HG02840 (cell line): ENCODE data around the gene CDH4.

Experiments used
- ATAC-seq: cut with Tn5 transposase; IDR thresholded peaks from one replicate; pipeline ENCODE4 v1.9.1; 2021; ENCODE audit warnings: mild to moderate bottlenecking, moderate library complexity, moderate number of reproducible peaks; ENCODE audit not compliant: unreplicated experiment, low FRiP score

CDH4 gene

GRCh38 chr20:61605283-61605682, 353.2 kb downstream of the CDH4 start:
- ATAC-seq: no peak

DNA sequence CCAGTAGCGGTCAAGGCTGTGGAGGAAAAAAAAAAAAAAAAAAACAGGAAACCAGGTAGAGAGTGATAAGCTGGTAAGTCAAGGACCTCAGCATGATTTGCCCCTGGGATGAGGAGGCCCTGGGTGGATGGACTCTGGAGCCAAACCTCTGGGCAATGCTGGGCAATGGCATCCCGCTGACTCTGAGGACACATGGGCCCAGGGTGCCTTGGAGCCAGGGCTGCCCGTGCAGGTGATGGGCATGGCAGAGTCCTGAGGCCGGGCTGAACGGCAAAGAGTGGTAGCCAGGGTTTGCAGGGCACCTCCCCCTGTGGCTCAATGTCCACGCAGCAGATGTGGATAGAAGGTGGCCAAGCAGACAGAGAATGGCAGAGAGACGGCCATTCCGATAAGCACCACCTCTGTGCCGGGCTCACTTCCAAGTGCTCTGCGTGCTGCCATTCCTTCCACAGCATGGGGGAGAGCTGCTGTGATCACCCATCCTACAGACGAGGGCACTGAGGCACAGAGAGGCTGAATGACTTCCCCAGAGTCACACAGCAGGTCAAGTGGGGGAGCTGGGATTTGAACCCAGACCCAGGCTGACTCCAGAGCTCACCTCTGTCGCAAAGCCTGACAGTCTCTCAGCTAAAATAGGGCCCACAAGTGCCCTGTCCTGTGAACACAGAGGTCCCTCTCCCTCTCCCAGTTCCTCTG, 353.9 kb downstream of the CDH4 start:
- no peak for ATAC-seq

DNA sequence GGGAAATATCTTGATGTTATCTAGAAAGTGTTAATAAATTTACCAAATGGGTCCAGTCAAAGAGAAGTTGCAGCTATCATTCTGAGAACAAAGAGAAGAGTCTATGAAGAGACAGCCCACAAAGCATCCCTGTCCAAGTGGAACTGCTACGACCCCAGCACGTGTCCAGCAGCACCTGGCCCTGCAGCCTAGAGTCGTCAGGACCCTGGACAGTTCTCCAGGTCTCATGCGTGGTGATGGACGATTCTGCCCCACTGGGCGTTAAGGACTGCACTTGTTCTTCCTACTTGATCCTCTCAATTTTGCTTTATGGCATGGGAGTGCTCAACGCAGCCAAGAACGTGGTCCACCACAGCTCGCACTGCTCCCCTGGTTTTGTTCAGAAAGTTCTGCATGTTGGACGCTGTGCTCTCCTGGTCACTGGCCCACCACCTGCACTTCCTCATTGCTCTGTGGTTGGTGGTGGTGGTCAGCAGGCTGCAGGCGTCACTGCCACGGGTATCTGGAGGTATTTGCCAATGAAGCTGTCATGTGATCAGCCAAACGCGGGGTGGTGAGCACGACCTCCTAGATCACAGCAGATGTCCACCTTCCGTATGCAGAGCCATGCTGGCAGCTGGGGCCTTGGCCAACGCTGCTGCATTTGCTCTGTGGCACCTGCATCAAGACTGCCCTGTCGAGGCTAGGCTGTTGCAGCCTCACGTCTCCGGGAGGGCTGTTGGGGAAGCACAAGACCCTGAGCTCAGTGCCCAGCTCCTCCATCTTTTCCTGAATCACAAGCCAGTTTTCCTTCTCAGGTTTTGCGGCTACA, 356.4 kb downstream of the CDH4 start:
- no peak for ATAC-seq

DNA sequence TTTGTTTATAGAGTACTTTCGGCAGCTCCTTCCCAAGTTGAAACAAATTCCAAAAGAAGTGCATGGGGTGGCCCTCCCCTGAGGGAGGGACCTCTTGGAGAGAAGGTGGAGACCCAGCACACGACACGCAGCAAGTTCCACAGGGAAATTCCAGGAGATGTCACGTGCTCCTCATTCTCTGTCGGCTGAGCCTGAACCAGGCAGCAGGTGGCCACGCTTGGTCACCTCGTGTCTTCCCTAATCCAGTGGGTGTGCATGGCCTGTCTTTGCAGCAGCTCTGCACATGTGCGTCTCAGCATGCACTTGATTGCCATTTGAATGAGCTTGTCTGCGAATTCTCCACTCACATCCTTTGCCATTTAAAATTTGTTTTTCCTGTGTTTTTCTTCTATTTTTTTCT, 357.4 kb downstream of the CDH4 start:
- ATAC-seq: no peak

GRCh38 chr20:61611401-61612180, 359.5 kb downstream of the CDH4 start:
- no peak for ATAC-seq

DNA sequence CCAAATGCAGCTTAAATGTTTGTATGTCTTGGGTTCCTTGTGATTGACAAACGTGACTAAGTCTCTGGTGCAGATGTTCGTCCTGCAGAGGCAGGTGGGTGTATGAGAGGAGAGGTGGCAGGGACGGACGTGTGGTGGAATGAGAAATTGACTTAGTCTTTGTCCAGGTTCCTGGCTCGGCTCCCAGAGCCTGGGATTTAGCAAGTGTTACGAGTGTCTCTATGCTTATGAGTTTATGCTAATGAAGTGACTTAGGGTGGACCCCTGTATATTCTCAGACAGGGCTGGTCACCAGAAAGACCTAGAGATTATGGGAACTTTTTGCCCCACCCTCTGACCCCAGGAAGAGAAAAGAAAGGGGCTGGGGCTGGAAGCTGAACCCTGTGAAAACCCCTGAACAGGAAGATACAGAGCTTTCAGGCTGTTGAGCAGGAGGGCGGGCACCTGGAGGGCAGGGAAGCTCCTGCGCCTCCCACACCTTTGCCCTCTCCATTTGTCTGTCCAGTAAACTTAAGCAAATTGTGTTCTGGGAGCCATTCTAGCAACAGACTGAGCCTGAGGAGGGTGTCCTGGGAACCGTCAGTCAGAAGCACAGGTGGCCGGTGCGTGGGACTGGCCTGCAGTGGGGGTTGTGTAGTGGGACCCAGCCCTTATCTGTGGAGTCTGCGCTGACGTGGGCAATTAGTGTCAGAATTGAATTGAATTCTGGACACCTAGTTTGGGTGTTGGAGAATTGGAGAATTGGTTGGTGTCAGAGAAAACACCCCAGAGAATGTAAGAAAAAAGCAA, 362.1 kb downstream of the CDH4 start:
- no peak for ATAC-seq

DNA sequence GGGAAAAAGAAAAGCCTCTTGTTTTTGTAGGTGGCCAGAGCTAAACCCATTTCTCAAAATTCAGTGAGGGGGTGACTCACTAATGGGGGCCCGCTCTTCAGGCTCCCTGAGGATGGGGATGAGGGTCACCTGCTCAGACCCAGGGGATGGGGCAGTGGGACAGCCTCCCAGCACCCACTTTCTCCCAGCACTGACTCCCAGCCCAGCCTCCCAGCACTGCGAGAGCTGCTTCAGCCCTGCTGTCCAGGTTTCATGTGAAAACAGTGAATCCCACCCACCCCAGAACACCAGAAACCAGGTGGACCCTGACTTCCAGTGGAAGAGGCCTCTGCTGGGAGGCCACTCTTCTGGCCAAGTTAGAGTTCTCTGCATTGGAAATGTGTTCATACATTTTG, 362.6 kb downstream of the CDH4 start:
- ATAC-seq: no peak

- no peak for ATAC-seq
Measured at GRCh38 chr20:61615806-61616205, 363.7 kb downstream of the CDH4 start.

DNA sequence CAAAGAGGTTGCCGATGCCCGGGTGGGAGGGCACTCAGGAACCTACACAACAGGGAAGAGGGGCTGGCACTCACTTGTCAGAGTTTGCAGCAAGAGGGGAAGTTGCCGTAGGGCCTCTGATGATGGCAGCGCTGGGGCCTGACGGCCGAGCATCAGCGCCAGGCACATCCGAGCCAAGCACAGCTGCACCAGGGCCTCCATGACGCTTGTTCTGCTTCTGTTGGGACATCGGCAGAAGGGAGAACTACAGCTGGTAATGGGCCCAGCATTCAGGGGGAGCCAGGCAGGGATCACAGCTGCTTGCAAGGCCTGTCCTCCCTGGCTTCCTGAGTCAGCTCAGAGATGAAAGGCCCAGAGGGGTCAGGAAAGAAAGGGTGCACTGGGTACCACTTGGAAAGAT, 367.7 kb downstream of the CDH4 start:
- ATAC-seq: no peak

DNA sequence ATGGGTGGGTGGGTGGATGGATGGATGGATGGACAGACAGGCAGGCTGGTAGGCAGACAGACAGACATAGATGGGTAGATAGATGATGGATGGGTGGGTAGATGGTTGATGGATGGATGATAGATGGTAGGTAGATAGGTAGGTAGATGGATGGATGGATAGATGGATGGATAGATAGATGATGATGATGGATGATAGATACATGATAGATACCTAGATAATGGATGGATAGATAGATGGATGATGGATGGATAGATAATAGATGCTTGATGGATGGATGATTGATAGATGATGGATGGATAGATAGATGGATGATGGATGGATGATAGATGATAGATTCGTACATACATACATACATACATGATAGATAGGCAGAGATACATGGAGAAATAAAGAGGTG, 368.1 kb downstream of the CDH4 start:
- ATAC-seq: no peak

DNA sequence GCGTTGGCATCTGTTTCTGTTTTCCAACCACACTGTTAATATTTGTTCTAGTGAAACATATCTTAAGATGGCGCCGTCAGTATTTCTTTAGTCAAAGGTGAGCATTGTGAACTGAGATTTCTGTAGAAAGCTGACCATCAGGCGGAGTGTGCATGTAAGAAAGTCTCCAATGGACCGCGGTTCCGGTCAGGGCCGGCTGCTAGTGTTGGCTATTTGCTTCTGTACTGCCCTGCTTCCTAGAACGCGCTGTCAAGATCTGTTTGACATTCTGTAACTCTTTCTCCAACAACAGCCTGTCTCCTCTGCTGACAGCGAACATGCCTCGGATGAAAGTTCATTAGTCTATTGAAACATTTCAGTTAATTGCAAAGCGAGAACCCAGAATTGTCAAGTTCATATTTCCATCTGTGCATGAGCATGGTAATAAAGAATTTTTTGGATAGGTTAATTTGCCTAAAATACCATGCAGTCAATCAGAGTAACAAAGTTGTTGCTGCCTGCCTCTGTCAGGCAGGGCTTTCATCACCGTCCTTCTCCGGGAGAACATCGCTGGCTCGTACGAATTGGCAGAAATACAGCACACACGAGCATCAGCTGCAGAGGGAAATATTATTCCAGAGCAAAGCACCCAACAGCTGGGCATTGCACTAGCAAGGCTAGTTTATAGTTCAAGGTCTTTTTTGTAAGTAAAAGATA, 369.1 kb downstream of the CDH4 start:
- ATAC-seq: no peak

- no peak for ATAC-seq
Measured at GRCh38 chr20:61621852-61622251, 369.8 kb downstream of the CDH4 start.

GRCh38 chr20:61623451-61623850, 371.4 kb downstream of the CDH4 start:
- no peak for ATAC-seq

GRCh38 chr20:61625246-61625645, 373.2 kb downstream of the CDH4 start:
- ATAC-seq: no peak

DNA sequence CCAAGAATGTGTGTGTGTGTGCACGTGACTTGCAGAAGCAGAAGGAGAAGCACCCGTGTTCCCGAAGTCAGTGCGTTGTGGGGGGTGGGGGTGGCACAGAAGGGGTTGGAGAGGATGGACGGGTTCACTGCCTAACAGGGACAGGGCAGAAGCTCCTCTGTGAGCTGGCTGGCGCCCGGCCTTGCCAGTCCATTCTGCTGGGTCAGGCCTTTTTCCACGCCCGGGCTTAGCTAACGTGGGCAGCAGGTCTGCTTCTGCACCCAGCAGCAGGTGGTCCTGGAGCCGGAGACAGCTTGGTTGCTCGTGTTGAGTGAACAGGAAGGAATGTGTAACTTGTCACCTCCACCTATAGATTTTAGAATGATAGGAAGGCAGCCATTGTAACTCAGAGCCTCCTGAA, 374.4 kb downstream of the CDH4 start:
- ATAC-seq: no peak

DNA sequence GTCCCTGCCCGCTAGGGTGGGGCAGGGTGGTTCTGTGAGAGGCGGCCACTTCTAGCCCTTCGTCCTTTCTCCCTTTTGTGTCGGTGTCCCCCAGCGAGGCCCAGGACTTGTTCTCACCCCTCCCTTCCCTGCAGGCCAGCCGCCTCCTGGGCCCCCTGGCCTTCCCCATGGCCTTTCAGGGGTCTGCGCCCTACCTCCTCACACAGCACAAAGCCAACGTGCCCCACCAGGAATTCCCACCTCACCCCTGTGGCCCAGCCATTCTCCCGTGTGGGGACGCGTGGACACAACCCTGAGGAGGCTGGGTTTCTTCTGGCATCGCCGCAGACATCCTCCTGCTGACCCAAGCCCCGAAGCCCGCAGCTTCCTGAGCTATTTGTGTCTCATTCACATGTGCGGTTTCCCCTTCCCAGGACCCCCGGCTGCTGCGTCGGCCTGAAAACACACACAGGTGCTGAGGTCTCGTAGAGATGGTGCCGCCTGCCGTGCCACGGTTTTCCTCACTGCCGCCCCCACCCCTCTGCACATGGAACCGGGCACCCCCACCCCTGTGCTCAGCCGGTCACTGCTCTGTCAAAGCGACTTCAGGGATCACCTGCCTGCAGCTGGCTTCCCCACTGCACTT, 375.8 kb downstream of the CDH4 start:
- no peak for ATAC-seq

- ATAC-seq: no peak
Measured at GRCh38 chr20:61628480-61628879, 376.4 kb downstream of the CDH4 start.

GRCh38 chr20:61628901-61629601, 377.0 kb downstream of the CDH4 start:
- ATAC-seq: no peak
